ENCODE results near the gene KCNJ1. TPM values are rescaled to one million over a fixed set of nuclear protein-coding genes. Genes with fewer than 3 reads are reported as not detected.

Gene KCNJ1
- total and polyA plus RNA-seq, 9 of the 15 experiments (the other 6 are each of a cell fraction or from before 2014, with no cell fraction given), result not detected

GRCh38 chr11:128872094-128872493, 5.0 kb upstream of the KCNJ1 start (continued):
- no peak for TF ChIP-seq NFE2L1 (tag; IDR thresholded peaks at IDR 0.05; ENCODE audit: borderline replicate concordance, low read depth)
- no peak for TF ChIP-seq SREBF1 (IDR thresholded peaks at IDR 0.05; ENCODE audit: borderline replicate concordance, low read depth, low read length)
- TF ChIP-seq ZNF75A (CRISPR knock-in tag; IDR thresholded peaks at IDR 0.05), result no peak
- no peak for TF ChIP-seq MGA (IDR thresholded peaks at IDR 0.05)
- no peak for TF ChIP-seq GTF2F1 (IDR thresholded peaks at IDR 0.05; ENCODE audit: low read depth, low read length)
- no peak for TF ChIP-seq ILK (tag; IDR thresholded peaks at IDR 0.05; ENCODE audit: borderline replicate concordance, low read depth)
